Prostate gland (tissue), 2 donors: ENCODE measurements around the gene CEP19.

ENCODE experiments used
- CTCF ChIP-seq, 4 experiments: fragments of 200-600 bp in 2 of 4; fragments of 450-650 bp in 2 of 4; sonication (generic) in 2 of 4; IDR thresholded peaks; 1 replicate in 3 of 4; 2 replicates in 1 of 4; pipeline ENCODE4 v1.5.1; 2016 to 2019; ENCODE audit warnings: antibody characterized with exemption in 4 of 4, mild to moderate bottlenecking in 2 of 4, moderate library complexity in 2 of 4
- POLR2A ChIP-seq: fragments of 450-650 bp; IDR thresholded peaks from one replicate; pipeline ENCODE4 v1.6.1; 2016; ENCODE audit warnings: antibody characterized with exemption, mild to moderate bottlenecking
- POLR2AphosphoS5 ChIP-seq: sonication (generic); formaldehyde crosslinking; IDR thresholded peaks from one replicate; pipeline ENCODE4 v1.6.1; 2017; ENCODE audit warnings: antibody characterized with exemption

GRCh38 chr3:196708467-196708866 lies 3.6 kb downstream of the CEP19 start:
- TF ChIP-seq CTCF (IDR thresholded peaks at IDR 0.05) = no peak
- no peak for TF ChIP-seq POLR2A
- no peak for TF ChIP-seq POLR2AphosphoS5
